ENCODE data around the gene MRPS6.

Gene MRPS6

GRCh38 chr21:34097442-34097841 is 24.1 kb downstream of the MRPS6 start:
- FAIRE-seq (no peak), DNase-seq (ENCODE audit: low spot score) (no peak)

- no peak for FAIRE-seq
Observed at GRCh38 chr21:34100337-34100736, 27.0 kb downstream of the MRPS6 start.

GRCh38 chr21:34100790-34101189 is 27.4 kb downstream of the MRPS6 start:
- FAIRE-seq (no peak), DNase-seq (ENCODE audit: low spot score) (no peak)

More at GRCh38 chr21:34100337-34100736, 27.0 kb downstream of the MRPS6 start:
- no peak for DNase-seq (ENCODE audit: low spot score)

- no peak for FAIRE-seq
- DNase-seq (ENCODE audit: low spot score) = no peak
Observed at GRCh38 chr21:34105947-34106541, 32.7 kb downstream of the MRPS6 start.

DNA sequence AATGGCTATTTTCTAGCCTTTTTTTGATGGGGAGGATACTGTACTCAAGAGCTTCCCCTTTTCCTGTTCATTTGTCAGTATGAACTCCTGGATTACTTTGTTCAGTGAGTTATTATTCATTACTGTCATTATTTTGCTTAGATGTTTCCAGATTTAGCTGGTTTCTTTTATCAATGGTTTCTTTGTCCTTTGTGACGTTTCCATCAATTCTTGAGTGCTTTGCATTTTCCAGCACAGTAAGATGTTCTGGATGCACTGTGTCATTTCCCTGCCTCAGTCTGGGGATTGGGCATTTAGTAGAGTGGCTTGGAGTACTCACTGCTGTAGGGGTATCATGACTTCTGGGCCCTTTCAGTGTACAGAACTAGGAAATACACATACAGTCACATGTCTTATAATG is 34.2 kb downstream of the MRPS6 start:
- DNase-seq (ENCODE audit: low spot score) (no peak), FAIRE-seq (no peak)

GRCh38 chr21:34109075-34109474 is 35.7 kb downstream of the MRPS6 start:
- DNase-seq (ENCODE audit: low spot score) (no peak), FAIRE-seq (no peak)

- FAIRE-seq (no peak), DNase-seq (ENCODE audit: low spot score) (no peak)
Observed at GRCh38 chr21:34110594-34111202, 37.3 kb downstream of the MRPS6 start.

GRCh38 chr21:34112316-34113033 is 39.1 kb downstream of the MRPS6 start:
- no peak for FAIRE-seq
- DNase-seq (ENCODE audit: low spot score) = no peak

GRCh38 chr21:34113842-34114241 is 40.5 kb downstream of the MRPS6 start:
- FAIRE-seq (no peak), DNase-seq (ENCODE audit: low spot score) (no peak)

DNA sequence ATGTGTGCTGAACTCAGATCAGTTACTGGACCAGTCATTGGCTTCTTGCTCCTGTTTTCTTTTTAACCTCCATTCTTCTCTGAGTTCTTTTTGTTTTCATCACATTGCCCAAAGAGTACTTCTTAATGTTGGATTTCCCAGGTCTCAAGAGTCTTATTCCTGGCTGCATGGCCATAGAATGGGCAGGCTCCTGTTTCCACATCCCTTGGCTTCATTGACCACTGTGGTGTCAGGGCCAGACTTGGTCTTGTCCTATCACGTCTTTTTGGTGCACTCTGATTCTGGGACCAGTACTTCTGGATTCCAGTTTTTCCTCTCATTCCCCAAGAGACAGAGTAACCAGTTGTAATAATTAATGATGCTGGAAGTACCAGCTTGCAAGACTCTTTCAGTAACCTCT is 41.8 kb downstream of the MRPS6 start:
- FAIRE-seq (no peak), DNase-seq (ENCODE audit: low spot score) (no peak)

- DNase-seq (ENCODE audit: low spot score) (no peak), FAIRE-seq (no peak)
Observed at GRCh38 chr21:34116569-34116968, 43.2 kb downstream of the MRPS6 start.

DNA sequence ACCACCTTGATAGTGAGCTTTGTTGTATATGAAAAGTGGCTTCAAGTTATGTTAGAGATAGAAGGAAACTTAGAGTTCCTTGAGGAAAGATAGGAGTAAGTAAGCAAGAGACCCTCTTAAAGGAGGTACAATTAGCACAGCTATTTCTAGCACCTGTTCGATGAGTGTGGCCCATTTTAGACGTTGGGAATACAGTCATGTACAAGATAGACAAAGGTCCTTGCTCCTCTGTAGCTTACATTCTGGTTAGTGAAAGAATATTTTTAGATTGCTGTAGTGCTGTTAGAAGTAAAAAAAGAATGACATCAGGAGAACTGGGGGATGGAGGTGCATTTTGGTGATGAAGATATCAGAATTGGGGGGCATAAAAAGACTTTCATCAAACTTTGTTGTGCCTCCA is 47.5 kb downstream of the MRPS6 start:
- no peak for DNase-seq (ENCODE audit: low spot score)
- FAIRE-seq = no peak

DNA sequence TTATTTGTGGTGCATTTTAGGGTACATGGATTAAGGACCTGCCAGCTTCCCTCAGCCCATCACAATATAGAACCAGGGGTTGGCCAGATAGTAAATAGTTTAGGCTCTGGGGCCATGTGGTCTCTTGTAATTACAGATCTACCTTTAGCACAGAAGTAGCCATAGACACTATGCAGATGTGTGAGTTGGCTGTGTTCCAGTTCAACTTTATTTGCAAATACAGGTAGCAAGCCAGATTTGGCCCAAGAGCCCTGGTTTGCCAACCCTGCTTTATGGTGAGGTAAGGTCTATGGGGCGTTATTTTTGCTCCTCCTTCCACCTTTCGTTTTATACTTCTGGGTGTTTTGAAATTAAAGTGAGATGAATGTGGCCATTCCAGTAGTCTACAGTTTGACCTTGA is 48.7 kb downstream of the MRPS6 start:
- no peak for DNase-seq (ENCODE audit: low spot score)
- FAIRE-seq = no peak

DNA sequence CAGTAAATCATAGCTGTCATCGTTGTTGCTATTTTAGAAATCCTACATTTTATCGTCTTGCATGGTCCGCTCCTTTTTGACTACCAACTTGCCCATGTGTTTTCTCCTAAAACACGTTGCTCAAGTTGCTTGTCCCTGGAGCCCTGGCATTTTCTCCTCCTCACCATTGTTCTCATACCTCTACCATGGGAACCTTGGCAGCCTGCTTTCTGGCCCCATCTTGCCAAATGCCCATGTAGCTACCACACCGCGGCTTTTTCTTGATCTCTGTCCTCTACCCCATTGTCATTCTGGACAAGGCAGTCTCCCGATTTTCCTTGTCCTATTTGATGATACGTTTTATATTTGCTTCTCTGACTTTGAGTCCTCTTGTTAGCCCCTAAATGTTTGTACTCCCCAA is 50.2 kb downstream of the MRPS6 start:
- DNase-seq (ENCODE audit: low spot score) = no peak

DNA sequence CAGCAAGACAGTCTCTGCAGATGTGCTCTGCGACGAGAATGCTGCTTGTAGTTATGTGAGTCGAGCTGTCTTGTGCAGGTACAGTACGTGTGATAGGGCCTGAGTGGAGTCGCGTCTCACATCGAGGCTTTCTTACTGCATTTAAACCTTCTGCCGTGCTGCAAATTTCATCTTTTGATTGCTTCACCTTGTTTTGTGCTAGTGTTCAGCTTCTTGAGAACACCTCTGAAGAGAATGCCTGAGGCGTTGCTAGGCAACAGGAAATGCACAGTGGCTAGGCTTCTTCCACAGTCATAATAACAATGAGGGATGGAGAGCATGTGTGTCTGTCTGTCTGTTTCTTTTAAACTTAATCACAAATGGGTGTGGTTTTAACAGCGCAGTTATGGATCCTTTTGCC is 52.9 kb downstream of the MRPS6 start:
- FAIRE-seq (no peak), DNase-seq (ENCODE audit: low spot score) (no peak)

More for the DNA sequence above, 50.2 kb downstream of the MRPS6 start:
- no peak for FAIRE-seq

- FAIRE-seq = no peak
- DNase-seq (ENCODE audit: low spot score) = no peak
Observed at GRCh38 chr21:34126691-34127090, 53.3 kb downstream of the MRPS6 start.

DNA sequence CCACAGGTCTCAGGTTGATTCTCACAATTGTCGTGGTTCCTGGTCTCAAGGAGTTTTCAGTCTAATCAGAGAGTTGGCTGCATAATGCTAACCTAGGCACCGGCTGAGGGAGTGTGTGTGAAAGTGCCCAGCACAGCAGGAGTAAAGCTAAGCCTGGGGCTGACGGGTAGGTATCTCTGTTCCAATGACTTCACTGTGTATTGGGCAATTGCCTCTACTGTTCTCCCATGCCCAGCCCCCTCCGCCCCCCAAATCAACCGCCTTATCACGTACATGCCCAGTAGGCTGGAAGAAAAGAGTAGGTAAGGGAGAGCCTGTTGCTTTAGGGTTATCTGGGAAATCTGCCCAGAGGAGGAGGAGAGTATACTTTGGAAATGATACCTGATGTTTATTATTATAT is 54.7 kb downstream of the MRPS6 start:
- no peak for DNase-seq (ENCODE audit: low spot score)
- FAIRE-seq = no peak

DNA sequence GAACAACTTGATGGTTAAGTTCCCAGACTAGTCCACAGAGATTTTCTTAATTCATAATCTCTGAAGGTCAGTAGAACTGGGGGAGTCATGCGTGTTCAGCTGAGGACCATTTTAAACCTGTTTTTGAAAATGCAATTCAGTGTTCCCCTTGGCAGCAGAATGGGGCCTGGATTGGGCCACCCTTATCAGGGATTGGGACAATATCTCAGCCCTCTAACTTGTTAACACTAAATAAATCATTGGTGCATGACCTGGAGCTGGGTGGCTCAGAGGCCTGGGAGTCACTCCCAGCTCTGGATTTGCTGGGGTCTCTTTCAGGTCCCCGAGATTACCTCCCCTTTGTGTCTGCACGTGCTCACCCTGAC is 55.3 kb downstream of the MRPS6 start:
- no peak for DNase-seq (ENCODE audit: low spot score)
- no peak for FAIRE-seq

- DNase-seq (ENCODE audit: low spot score) (peak; percentile 39), FAIRE-seq (no peak)
Observed at GRCh38 chr21:34129039-34129891, 55.9 kb downstream of the MRPS6 start.

DNA sequence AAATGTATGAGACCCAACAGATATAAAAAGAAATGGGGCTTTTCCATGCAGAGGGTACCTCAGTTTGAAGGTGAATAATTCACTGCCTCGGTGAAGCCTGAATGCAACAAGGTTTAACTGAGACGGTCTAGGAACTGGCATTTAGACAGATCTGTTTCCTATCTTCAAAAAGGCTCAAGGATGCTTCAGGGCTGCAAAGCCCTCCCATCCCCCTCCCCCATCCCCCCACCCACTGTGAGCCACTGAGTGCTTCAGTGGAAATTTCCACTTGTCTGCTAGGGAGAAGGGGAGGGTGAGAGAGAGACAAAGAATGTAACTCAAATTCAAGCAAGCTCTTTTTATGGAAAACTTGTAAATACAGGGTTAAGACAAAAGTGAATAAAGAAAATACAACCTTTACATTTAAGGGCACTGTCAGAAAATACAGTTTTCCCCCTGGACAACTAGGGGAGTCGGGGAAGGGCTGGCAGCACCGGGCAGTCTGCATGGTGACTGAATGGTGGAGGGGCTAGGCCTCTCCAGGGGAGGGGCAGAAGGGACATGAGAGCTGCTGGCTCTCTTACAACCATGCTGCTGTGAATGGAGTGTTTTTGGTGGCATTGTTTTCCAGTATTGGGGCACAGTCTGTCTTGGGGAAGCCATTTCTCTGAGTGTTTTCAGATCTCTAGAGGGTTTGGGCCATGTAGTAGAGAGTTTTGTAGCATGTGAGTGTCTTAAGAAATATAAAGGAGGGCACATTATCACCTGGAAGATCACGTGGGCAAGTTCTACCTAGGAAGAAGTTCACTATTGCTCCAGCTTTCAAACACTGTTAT is 56.7 kb downstream of the MRPS6 start:
- FAIRE-seq = no peak
- no peak for DNase-seq (ENCODE audit: low spot score)

GRCh38 chr21:34130716-34130985 is 57.3 kb downstream of the MRPS6 start:
- FAIRE-seq (no peak), DNase-seq (ENCODE audit: low spot score) (no peak)

Data from urothelium cell line (cell line).